H7 (cell line): Measurements from ENCODE around the gene AQP2. TPM values are rescaled to one million over a fixed set of nuclear protein-coding genes. Genes with fewer than 3 reads are reported as not detected.

Source experiments
- DNase-seq: peaks from one replicate; pipeline ENCODE4 v3.0.0; 2012
- H3K27me3 ChIP-seq: 2 replicates; pipeline ENCODE4 v1.6.0; 2011; ENCODE audit warnings: mild to moderate bottlenecking, low read length; ENCODE audit not compliant: control insufficient read depth, insufficient read depth
- H3K36me3 ChIP-seq: replicated peaks from 2 replicates; pipeline ENCODE4 v1.5.1; 2011; ENCODE audit warnings: low read length; ENCODE audit not compliant: control insufficient read depth, insufficient read depth
- H3K4me3 ChIP-seq: 2 replicates; pipeline ENCODE4 v1.5.1; 2011; ENCODE audit warnings: low read depth, mild to moderate bottlenecking, control low read depth, low read length, moderate library complexity; ENCODE audit not compliant: insufficient read depth
- total RNA-seq: library from RNA; depleted of rRNA; stranded (reverse); fragments of >200 nt; shearing (Covaris generic); gene quantifications from 2 replicates; pipeline ENCODE4 v1.2.3, GENCODE V29; 2014; rRNA removed

AQP2 gene, protein sequence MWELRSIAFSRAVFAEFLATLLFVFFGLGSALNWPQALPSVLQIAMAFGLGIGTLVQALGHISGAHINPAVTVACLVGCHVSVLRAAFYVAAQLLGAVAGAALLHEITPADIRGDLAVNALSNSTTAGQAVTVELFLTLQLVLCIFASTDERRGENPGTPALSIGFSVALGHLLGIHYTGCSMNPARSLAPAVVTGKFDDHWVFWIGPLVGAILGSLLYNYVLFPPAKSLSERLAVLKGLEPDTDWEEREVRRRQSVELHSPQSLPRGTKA
- not detected in 2 replicates for total RNA-seq

DNA sequence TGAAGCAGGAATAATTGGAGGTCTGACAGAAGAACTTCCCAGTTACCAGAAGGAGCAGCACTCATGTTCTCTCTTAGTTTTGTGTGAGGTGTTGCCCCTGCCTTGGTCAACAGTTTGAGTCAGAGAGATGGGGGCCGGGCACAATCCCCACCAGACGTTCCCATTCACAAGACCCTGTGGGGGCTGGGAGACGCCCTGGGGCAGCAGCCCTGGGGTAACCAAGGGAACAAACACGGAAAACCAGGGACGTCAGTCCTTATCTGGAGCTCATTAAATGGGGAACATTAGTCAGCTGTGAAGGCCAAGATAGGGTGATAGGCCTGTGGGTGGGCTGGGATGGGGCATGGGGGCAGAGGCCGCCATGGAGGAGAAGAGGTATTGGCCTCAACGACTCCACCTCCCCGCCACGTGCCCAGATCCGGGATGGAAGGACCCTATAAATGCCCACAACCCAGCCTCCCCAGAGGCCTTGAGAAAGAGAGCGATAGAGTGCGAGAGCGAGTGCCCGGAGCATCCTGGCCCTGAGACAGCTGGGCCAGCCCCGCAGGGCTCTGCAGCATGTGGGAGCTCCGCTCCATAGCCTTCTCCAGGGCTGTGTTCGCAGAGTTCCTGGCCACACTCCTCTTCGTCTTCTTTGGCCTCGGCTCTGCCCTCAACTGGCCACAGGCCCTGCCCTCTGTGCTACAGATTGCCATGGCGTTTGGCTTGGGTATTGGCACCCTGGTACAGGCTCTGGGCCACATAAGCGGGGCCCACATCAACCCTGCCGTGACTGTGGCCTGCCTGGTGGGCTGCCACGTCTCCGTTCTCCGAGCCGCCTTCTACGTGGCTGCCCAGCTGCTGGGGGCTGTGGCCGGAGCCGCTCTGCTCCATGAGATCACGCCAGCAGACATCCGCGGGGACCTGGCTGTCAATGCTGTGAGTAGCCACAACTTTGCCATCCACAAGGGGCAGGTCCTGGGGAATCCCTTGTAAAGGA, at the start of gene AQP2:
Gene AQP2 (plus strand): TSS at position 465 of the 979 bp plus-strand sequence. CDS start 94 bp downstream, at position 559.
- H3K36me3 ChIP-seq = no peaks in the 10 kb centered on the region
- no peak for DNase-seq
- H3K27me3 ChIP-seq = no peaks in the 10 kb centered on the region; the same call in 1 of the 2 replicates
- no peak within 1 kb of the TSS for H3K4me3 ChIP-seq

DNA sequence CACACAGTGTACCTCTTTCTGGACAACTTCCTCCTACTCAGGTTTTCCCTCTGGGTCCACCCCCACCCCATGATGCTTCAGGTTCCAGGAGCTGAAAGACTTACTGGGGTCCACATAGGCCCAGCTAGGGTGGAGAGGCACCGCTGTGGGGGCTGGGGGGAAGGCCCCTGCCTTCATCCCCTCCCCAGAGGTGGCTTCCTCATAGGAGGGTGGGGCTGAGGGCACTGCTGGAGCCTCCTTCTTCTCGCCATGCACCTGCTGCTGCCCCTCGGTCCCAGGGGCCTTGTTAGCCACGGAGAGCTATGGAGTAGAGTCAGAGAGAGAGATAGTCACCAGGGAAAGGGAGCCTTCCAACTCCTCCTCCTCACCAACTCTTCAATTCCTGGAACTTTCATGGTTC, 49.5 kb upstream of the AQP2 start:
- H3K4me3 ChIP-seq = no peak overlapping the region
- H3K27me3 ChIP-seq = peaks cover 21% of the 10 kb centered on the region
- no peaks in the 10 kb centered on the region for H3K36me3 ChIP-seq
- no peak for DNase-seq

DNA sequence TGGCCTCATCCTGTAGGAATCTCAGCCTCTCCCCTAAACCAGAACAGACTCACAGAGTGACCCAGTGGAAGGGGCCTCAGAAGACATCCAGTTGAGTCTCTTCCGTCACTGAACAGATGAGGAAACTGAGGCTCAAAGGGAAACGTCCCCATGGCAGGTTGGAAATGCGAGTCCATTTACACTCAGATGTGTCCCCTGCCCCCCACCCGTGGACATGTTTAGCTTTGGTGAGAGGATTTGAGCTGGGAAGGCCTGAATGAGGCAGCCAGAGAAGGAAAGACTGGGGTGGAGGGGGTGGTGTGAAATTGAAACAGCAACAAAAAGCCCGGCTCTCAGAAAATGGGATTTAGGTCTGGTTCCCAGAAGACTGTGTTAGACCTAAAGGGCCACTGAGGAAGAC, 48.6 kb upstream of the AQP2 start:
- H3K36me3 ChIP-seq = no peaks in the 10 kb centered on the region
- DNase-seq = no peak
- H3K4me3 ChIP-seq = no peak overlapping the region
- H3K27me3 ChIP-seq = peaks cover 21% of the 10 kb centered on the region

DNA sequence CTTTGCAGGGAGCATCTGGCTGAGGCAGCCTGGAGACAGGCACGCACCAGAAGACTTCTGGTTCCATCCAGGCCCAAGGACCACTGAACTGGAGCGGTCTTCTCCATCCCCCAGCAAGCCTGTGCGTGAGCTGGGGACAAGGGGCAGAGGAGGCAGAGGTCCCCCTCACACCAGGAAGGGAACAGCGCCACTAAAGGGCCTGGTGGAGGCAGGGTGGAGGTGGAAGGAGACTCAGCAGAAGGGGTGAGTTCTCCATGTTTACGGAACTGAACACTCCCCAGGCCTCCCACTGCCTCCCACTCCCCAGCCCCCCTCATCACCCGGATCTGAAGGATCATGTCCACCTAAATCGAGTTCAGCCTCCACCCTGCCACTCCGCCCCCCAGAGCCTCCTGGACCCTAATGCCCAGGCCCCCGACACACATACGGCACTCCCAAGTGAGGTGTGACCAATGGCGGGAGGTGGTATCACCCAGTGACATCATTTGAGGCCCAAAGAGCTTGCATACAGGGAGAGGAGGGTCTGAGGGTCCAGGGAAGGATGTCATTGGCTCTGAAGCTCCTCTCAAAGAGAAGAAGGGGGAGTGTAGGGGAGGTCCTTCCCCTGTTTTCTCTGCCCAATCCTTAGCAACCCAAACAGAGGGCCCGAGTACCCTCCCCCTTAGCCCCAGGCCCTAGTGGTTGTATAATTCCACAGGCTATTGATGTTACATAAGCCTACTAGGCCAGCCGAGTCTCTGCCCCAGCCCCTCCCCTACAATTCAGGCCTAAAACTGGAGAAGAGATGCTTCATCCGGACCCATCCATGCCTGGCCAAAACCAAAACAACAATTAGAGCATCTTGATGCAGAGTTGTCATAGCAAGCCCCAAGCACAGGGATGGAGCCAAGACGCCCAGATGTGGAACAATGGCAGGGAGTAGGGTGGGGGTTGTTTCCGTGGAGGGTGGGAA, 47.9 kb upstream of the AQP2 start:
- DNase-seq = peak; percentile 86
- H3K4me3 ChIP-seq = no peak overlapping the region
- H3K27me3 ChIP-seq = peaks cover 21% of the 10 kb centered on the region
- no peaks in the 10 kb centered on the region for H3K36me3 ChIP-seq

DNA sequence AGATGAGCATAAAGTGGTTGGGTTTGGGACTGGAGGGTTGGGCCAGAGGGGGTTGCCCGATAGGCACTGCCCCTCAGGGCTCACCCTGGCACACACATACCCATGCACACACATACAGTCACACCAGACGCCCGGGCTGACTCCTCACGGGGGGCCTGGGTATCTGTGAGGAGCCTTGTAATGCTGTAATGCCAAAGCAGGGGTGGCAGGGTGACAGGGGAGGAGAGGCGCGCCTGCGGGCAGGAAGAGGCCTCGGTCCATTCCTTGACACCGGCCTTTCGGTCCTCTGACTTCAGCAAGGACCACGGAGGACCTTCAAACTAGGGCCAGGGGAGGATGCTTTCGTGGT, 47.2 kb upstream of the AQP2 start:
- Histone ChIP-seq H3K4me3 (no peak overlapping the region), H3K27me3 (peaks cover 20% of the 10 kb centered on the region), H3K36me3 (no peaks in the 10 kb centered on the region)
- no peak for DNase-seq

DNA sequence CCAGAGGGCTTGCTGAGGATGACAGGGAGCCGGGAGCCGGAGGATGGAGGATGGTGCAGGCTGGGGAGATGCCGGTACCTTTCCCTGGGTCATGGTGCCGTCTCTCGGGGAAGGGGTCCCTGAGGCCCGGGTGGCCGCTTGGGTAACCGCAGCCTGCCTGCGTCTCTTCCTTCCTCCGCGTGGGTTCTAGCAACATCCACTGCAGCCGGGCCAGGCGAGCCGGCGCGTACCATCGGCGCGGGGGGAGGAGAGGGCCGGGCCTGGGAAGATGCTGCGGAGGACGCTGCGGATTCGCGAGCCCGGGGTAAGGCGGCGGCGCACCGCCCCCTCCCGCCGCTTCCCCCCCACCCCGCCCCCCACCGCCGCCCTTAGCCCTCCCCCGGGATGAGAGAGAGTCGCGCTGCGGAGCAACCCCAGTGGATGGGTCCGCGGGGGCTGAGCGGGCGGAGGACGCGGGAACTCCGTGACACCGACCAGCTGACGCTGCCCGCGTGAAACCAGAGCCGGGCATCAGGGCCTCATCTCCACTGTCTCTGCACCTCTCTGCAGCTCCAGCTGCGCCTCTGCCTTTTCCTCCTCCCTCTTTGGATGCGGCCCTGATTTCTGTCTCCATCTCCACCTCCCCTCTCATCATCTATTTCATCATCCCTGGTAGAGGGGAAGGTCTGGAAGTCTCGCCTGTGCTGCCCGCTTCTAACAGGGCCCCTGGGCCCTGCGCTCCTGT, 46.7 kb upstream of the AQP2 start, which contains the start of gene FAIM2:
Gene FAIM2 (minus strand): TSS at position 201 of the 724 bp plus-strand sequence. CDS start 108 bp downstream, at position 93.
- peak; percentile 90 for DNase-seq
- H3K27me3 ChIP-seq = peaks cover 20% of the 10 kb centered on the region
- peak within 1 kb of the TSS; percentile 36 for H3K4me3 ChIP-seq
- no peaks in the 10 kb centered on the region for H3K36me3 ChIP-seq

DNA sequence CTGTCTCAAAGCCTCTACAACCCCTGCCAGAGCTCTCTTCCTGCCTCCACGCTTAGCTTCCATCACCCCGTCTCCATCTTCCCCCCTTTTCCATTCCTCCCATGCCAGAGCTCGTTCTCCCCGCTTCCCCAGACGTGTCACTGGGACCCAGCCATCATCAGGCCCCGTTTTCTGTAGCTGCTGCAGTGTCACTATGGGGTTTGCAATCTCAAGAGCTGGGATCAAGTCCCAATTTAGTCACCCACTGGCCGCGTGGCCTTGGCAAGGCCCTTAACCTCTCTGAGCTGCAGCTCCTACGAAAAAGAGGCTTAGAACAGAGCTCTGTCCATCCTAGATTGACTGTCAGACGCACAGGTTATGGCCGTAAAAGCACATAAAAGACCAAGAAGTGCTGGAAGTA, 45.9 kb upstream of the AQP2 start:
- no peaks in the 10 kb centered on the region for H3K36me3 ChIP-seq
- peaks cover 20% of the 10 kb centered on the region for H3K27me3 ChIP-seq
- no peak overlapping the region for H3K4me3 ChIP-seq
- DNase-seq = no peak

DNA sequence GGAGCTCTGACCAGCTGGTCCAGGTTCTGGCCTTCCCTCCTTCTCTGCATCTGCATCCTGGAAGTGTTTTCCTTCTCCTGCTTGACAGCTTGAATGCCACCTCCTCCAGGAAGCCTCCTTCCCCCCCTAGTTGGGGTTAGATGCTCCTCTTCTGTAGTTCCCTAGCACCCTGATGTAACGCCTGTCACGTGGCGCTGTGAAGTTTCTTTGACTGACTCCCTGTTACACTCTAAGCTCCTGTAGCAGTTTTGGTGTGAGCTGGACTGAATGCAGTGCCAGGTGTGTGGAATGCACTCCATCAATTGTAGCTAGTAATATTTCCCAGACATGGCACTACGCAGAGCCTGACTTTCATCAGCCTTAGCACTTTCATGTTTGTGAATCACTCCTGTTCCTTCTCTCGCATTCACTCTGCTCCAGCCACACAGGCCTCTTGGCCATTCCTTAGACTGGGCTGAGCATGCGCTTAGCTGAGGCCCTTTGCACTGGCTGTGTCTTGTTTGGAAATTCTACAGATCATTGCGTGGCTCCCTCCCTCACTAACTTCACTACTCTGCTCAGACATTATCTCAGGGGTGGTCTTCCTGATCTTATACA, 44.7 kb upstream of the AQP2 start:
- Histone ChIP-seq H3K36me3 (no peaks in the 10 kb centered on the region), H3K4me3 (no peak overlapping the region), H3K27me3 (peaks cover 21% of the 10 kb centered on the region)
- no peak for DNase-seq

DNA sequence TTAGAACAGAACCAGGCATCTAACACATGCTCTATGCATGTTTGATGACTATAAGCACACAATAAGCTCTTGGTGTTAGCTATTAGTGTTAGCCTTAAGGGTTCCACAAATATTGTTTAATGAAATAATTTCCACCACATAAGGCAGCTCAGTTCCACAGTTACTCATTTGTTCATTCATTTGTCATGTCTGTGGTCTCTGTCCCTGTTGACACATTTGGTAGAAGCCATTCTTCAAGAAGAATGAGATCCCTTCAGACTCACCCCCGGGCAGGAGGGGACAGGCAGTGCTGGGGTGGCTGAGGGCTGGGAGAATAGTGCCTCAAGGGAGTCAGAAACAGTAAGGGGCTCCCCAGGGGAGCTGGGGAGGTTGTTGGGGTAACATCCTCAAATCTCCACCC, 43.2 kb upstream of the AQP2 start:
- Histone ChIP-seq H3K4me3 (no peak overlapping the region), H3K36me3 (no peaks in the 10 kb centered on the region), H3K27me3 (peaks cover 21% of the 10 kb centered on the region)
- DNase-seq = no peak

DNA sequence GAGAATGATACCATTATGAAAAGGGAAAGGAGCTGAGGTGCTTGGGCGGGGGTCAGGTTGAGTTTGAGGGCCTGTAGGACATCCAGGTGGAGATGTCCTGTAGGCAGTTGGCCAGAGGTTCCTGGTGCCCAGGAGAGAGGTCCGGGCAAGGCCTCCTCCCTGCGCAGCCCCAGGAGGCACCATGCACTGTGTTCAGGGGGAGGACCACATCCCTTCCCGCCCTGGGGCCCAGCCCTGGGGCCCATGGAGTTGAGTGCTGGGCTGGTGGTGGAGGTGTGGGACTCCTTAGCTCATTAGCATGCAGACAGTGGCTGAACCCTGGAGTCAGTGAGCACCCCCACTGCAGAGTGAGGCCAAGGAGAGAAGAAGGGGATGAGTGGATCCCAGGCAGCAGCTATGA, 41.2 kb upstream of the AQP2 start:
- Histone ChIP-seq H3K27me3 (peaks cover 8% of the 10 kb centered on the region), H3K4me3 (no peak overlapping the region), H3K36me3 (no peaks in the 10 kb centered on the region)
- DNase-seq = no peak

DNA sequence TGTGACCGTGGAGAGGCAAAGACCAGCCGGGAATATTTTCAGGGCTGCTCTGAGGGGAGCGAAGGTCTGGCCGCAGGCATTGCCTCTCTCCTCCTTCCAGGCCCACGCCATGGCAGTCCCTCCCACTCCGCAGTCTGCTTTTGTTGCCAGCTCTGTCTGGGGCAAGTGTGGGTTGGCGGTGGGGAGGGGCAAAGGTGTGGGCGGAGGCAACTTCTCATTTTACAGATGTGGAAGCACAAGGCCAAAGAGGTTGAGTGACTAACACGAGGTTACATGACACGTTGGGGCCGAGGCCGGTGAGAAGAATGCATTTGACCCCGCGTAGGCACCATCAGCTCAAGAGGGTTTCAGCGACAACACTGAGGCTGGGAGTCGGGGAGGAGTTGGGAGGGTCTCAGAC, 40.7 kb upstream of the AQP2 start:
- Histone ChIP-seq H3K36me3 (no peaks in the 10 kb centered on the region), H3K27me3 (peaks cover 4% of the 10 kb centered on the region), H3K4me3 (no peak overlapping the region)
- DNase-seq = peak; percentile 80

DNA sequence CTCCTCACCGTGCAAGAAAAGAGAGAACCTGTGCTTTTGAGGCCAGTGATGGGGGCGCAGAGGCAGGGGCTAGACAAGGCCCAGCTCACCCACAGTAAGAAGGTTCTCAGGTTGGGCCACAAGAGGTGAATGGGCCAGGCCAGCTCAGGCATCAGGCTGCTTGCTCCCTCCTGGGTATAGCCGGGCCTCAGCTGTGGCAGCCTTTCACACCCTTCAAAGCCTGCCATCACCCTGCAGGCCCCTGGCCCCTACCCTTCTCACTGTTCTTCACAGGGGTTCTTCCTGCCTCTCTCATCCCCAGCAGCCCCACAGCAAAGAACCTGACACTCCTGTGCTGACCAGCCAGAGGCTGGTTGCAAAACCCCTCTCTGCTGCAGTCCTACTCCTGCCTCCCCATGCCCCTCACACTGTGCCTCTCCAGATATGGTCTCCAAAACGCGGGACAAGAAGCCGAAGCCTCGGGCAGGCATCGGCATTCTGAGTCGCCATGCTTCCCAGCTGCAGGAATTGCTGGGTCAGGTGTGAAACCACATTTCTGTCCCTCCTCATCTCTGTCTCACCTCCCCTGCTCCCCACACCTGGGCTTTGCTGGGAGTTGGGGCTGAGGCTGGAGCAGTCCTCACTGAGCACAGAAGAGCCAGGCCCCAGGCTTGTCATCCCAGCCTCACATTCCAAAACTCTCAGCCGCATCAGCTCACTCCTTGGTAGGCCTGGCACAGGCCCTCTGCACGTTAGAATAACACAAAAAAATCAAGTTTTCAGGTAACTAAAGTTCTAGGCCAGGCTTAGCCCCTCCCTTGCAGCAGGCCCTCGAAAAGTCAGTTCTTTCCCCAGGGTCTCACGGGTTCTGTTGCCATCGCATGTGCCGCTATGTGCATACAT, 40.0 kb upstream of the AQP2 start:
- Histone ChIP-seq H3K36me3 (no peaks in the 10 kb centered on the region), H3K4me3 (no peak overlapping the region), H3K27me3 (peaks cover 2% of the 10 kb centered on the region; the same call in 1 of the 2 replicates)
- no peak for DNase-seq
